Vagina (tissue), 2 donors: ENCODE measurements around the gene SRRM2. TPM values are rescaled to one million over a fixed set of nuclear protein-coding genes. Genes with fewer than 3 reads are reported as not detected.
A peak's percentile ranks its signal among the peaks of the same experiment; 100 is the strongest.

Experiments used
- DNase-seq, 2 donors: peaks; one replicate each; pipeline ENCODE4 v3.0.0-alpha.2; 2017; ENCODE audit errors: extremely low spot score in 2 of 2
- H3K27ac ChIP-seq: fragments of 200-600 bp; sonication (generic); one replicate; pipeline ENCODE4 v1.5.1; 2019
- H3K27me3 ChIP-seq: fragments of 200-600 bp; sonication (generic); one replicate; pipeline ENCODE4 v1.5.1; 2019
- H3K36me3 ChIP-seq, 2 donors: fragments of 200-600 bp; sonication (generic); one replicate each; pipeline ENCODE4 v1.5.1; 2017 to 2019
- H3K4me1 ChIP-seq: fragments of 200-600 bp; sonication (generic); one replicate; pipeline ENCODE4 v1.5.1; 2019
- H3K4me3 ChIP-seq, 2 donors: fragments of 200-600 bp; sonication (generic); 1 replicate in 1 of 2; 2 replicates in 1 of 2; pipeline ENCODE4 v1.5.1; 2016 to 2019
- H3K9me3 ChIP-seq: fragments of 200-600 bp; sonication (generic); one replicate; pipeline ENCODE4 v1.5.1; 2019
- CTCF ChIP-seq, 3 experiments: fragments of 450-650 bp in 2 of 3; fragments of 200-600 bp in 1 of 3; sonication (generic) in 1 of 3; IDR thresholded peaks; one replicate each; pipeline ENCODE4 v1.5.1; 2017 to 2019; ENCODE audit warnings: antibody characterized with exemption in 3 of 3, mild to moderate bottlenecking in 2 of 3, moderate library complexity in 2 of 3
- POLR2A ChIP-seq, 2 donors: fragments of 450-650 bp; IDR thresholded peaks; one replicate each; pipeline ENCODE4 v1.6.1; 2017; ENCODE audit warnings: antibody characterized with exemption in 2 of 2, mild to moderate bottlenecking in 2 of 2, moderate library complexity in 2 of 2
- POLR2AphosphoS5 ChIP-seq, 2 donors: sonication (generic); formaldehyde crosslinking; IDR thresholded peaks; one replicate each; pipeline ENCODE4 v1.9.0; 2017; ENCODE audit warnings: antibody characterized with exemption in 2 of 2, mild to moderate bottlenecking in 2 of 2, low read depth in 1 of 2; ENCODE audit not compliant: insufficient read depth in 1 of 2
- intact Hi-C: fragments of 100-400 bp; cut with DNase I; formaldehyde crosslinking; loops from one replicate; pipeline ENCODE4 v1.15.1; 2023
- total RNA-seq: library from RNA; depleted of rRNA; stranded (reverse); fragments of >200 nt; gene quantifications from one replicate; pipeline ENCODE4 v1.2.3, GENCODE V29; 2016

SRRM2 gene
- total RNA-seq, 1 donor from 2014 or later = 534 TPM

GRCh38 chr16:2782583-2783351, 30.3 kb downstream of the SRRM2 start:
- no peaks in the 10 kb centered on the region for H3K36me3 ChIP-seq
- intact Hi-C loops = no loop called here
- no peaks in the 10 kb centered on the region for H3K9me3 ChIP-seq
- H3K4me3 ChIP-seq = no peak overlapping the region
- H3K27ac ChIP-seq = no peak overlapping the region
- TF ChIP-seq CTCF (IDR thresholded peaks at IDR 0.05) (no peak), POLR2AphosphoS5 (IDR thresholded peaks at IDR 0.05; ENCODE audit: insufficient read depth in 1 of 2, low read depth in 1 of 2) (no peak)
- no peaks in the 10 kb centered on the region for H3K27me3 ChIP-seq
- H3K4me1 ChIP-seq = peaks cover 26% of the 10 kb centered on the region
- DNase-seq = no peak

DNA sequence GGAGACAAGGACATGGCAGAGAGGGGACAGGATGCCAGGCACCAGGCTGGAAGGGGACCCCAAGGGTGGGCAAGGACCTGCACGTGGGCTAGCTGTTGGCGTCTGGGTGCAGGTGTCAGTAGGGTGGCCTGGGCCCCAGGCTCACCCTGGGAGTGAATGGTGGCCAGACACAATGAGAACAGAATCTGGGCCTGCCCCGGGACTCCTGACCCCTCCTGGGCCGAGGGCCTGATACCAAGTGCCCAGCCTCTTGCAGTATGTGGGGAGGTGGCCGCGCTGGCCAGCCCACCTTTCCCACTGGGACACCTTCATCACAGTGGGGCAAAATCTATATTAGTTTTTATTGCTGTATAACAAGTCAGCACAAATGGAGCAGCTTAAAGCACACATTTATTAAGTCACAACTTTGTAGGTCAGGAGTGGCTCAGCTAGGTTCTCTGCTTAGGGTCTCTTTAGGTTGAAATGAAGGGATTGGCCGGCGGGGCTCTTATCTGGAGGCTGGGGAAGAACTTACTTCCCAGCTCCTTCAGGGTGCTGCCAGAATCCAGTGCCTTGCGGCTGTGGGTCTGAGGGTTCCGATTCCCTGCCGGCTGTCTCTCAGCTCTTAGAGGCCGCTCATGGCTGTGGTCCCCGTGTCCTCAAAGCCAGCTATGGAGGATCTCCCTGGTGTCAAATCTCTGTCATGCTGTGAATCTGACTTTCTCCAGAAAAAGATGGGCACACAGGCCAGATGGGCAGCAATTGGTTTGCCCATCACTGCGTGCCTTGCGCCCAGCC, 31.3 kb downstream of the SRRM2 start:
- intact Hi-C loops = no loop called here
- Histone ChIP-seq H3K4me1 (peaks cover 16% of the 10 kb centered on the region), H3K9me3 (no peaks in the 10 kb centered on the region), H3K27ac (no peak overlapping the region), H3K27me3 (no peaks in the 10 kb centered on the region), H3K4me3 (no peak overlapping the region), H3K36me3 (no peaks in the 10 kb centered on the region)
- DNase-seq = no peak
- TF ChIP-seq POLR2AphosphoS5 (IDR thresholded peaks at IDR 0.05; ENCODE audit: insufficient read depth in 1 of 2, low read depth in 1 of 2) = no peak
- no peak for TF ChIP-seq POLR2A (IDR thresholded peaks at IDR 0.05)
- no peak for TF ChIP-seq CTCF (IDR thresholded peaks at IDR 0.05)

- no peak for DNase-seq
- H3K4me3 ChIP-seq = peak overlapping the region in 1 of 2 donors; percentile 45
- intact Hi-C loops = no loop called here
- H3K4me1 ChIP-seq = peaks cover 11% of the 10 kb centered on the region
- no peaks in the 10 kb centered on the region for H3K9me3 ChIP-seq
- H3K36me3 ChIP-seq = no peaks in the 10 kb centered on the region
- H3K27me3 ChIP-seq = no peaks in the 10 kb centered on the region
- TF ChIP-seq POLR2AphosphoS5 (IDR thresholded peaks at IDR 0.05; ENCODE audit: insufficient read depth in 1 of 2, low read depth in 1 of 2) (no peak), POLR2A (IDR thresholded peaks at IDR 0.05) (no peak), CTCF (IDR thresholded peaks at IDR 0.05) (no peak)
- no peak overlapping the region for H3K27ac ChIP-seq
These were observed 32.1 kb downstream of the SRRM2 start for GRCh38 chr16:2784358-2785100.

DNA sequence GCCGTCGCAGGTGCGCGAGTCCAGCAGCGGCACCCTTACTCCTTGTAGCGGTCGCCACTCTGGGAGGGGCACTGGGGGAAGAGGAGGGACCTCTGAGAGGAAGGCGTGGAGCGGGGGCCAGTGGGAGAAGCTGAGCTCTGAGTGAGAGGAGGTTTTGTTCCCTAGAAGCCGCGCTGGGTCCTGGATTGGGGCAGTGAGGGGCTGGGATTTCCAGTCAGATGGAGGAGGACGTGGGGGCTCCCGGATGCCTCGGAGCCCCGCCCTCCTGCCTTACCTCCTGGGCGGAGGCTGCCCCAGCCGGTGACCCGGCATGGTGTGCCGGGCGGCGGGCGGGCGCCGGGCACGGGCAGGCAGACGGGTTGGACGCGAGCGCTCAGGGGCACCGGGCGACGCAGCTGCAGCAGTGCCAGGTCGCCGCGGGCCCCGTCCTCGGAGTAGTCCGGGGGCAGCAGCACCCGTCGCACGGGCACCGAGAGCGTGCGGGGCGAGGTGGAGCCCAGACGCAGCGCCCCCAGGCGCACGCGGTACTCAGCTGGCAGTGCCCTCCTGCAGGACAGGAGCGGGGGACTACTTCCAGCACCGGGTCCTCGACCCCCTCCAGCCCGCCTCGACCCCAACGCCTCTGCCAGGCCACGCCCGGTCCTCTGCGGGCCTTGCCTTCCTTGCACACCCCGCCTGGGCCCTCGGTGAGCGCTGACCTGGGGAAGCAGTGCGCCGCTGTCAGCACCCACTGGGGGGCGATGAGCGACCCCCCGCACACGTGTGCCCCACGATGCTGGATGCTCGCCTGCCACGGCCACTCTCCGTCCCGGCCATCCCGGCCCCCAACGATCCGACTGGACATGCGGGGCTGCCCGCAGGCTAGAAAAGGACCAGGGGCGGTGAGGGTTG, 32.9 kb downstream of the SRRM2 start:
- no peak for TF ChIP-seq POLR2A (IDR thresholded peaks at IDR 0.05)
- no peak for TF ChIP-seq POLR2AphosphoS5 (IDR thresholded peaks at IDR 0.05; ENCODE audit: insufficient read depth in 1 of 2, low read depth in 1 of 2)
- no peak for TF ChIP-seq CTCF (IDR thresholded peaks at IDR 0.05)
- Histone ChIP-seq H3K36me3 (no peaks in the 10 kb centered on the region), H3K27me3 (no peaks in the 10 kb centered on the region), H3K4me1 (peaks cover 11% of the 10 kb centered on the region), H3K4me3 (peak overlapping the region; percentile 31 to 45), H3K9me3 (no peaks in the 10 kb centered on the region), H3K27ac (no peak overlapping the region)
- no peak for DNase-seq
- intact Hi-C loops = no loop called here
